Neural crest cell (in vitro differentiated cells): ENCODE results near the gene CALML5. TPM values are rescaled to one million over a fixed set of nuclear protein-coding genes. Genes with fewer than 3 reads are reported as not detected.
A peak's percentile ranks its signal among the peaks of the same experiment; 100 is the strongest.

Experiments
- DNase-seq: peaks from one replicate; pipeline ENCODE4 v3.0.0; 2021; ENCODE audit warnings: low read depth, mixed read lengths, low spot score
- H3K27ac Mint-ChIP-seq: one replicate; pipeline ENCODE4 v1.8.0; 2021; ENCODE audit warnings: mild to moderate bottlenecking, mixed read lengths; ENCODE audit not compliant: unreplicated experiment
- H3K27me3 Mint-ChIP-seq: 2 replicates; pipeline ENCODE4 v1.8.0; 2021; ENCODE audit warnings: low read depth, mild to moderate bottlenecking, mixed read lengths
- H3K36me3 Mint-ChIP-seq: 2 replicates; pipeline ENCODE4 v1.8.0; 2021; ENCODE audit warnings: low read depth, mild to moderate bottlenecking, mixed read lengths
- H3K4me1 Mint-ChIP-seq: 2 replicates; pipeline ENCODE4 v1.8.0; 2021; ENCODE audit warnings: mixed read lengths
- H3K4me3 Mint-ChIP-seq: one replicate; pipeline ENCODE4 v1.8.0; 2021; ENCODE audit warnings: mild to moderate bottlenecking, mixed read lengths
- H3K9me3 Mint-ChIP-seq: 2 replicates; pipeline ENCODE4 v1.8.0; 2021; ENCODE audit warnings: mixed read lengths
- total RNA-seq: library from RNA; stranded (reverse); gene quantifications from 2 replicates; pipeline ENCODE4 v1.2.1, GENCODE V29; 2021
- TF ChIP-seq, protein P1 (sequence below): fragments of 200-600 bp; sonication (generic); conservative IDR thresholded peaks from 2 replicates; pipeline ENCODE4 v1.5.0; 2021; ENCODE audit warnings: antibody characterized with exemption, mild to moderate bottlenecking

The CALML5 gene
- total RNA-seq, 1 donor from 2014 or later, result not detected

DNA sequence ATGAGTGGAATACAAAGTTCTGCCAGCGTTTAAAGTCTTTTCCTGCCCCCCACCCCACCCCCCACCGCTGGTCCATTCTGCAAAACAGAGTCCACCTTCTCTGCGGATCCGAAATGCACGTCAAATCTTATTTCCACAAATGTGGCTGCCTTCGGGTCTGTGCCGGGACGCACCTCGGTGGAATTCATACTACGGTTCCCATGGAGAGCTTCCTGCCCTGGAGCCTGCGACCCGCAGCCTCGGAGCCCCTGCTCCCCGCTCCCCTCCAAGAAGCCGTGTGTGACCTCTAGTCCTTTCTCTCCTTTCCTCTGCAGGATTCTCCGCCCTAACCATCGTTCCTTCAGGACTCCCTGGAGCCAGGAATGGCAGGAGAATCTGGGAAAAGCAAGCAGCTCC lies 12.5 kb upstream of the CALML5 start:
- no peaks in the 10 kb centered on the region for H3K36me3 Mint-ChIP-seq
- peaks cover 3% of the 10 kb centered on the region for H3K9me3 Mint-ChIP-seq
- no peak for DNase-seq
- H3K27ac Mint-ChIP-seq, result peak overlapping the region; percentile 5
- H3K4me1 Mint-ChIP-seq, result peaks cover 16% of the 10 kb centered on the region
- H3K27me3 Mint-ChIP-seq, result no peaks in the 10 kb centered on the region
- TF ChIP-seq, protein P1, sequence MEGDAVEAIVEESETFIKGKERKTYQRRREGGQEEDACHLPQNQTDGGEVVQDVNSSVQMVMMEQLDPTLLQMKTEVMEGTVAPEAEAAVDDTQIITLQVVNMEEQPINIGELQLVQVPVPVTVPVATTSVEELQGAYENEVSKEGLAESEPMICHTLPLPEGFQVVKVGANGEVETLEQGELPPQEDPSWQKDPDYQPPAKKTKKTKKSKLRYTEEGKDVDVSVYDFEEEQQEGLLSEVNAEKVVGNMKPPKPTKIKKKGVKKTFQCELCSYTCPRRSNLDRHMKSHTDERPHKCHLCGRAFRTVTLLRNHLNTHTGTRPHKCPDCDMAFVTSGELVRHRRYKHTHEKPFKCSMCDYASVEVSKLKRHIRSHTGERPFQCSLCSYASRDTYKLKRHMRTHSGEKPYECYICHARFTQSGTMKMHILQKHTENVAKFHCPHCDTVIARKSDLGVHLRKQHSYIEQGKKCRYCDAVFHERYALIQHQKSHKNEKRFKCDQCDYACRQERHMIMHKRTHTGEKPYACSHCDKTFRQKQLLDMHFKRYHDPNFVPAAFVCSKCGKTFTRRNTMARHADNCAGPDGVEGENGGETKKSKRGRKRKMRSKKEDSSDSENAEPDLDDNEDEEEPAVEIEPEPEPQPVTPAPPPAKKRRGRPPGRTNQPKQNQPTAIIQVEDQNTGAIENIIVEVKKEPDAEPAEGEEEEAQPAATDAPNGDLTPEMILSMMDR, result no peak
- no peak overlapping the region for H3K4me3 Mint-ChIP-seq

DNA sequence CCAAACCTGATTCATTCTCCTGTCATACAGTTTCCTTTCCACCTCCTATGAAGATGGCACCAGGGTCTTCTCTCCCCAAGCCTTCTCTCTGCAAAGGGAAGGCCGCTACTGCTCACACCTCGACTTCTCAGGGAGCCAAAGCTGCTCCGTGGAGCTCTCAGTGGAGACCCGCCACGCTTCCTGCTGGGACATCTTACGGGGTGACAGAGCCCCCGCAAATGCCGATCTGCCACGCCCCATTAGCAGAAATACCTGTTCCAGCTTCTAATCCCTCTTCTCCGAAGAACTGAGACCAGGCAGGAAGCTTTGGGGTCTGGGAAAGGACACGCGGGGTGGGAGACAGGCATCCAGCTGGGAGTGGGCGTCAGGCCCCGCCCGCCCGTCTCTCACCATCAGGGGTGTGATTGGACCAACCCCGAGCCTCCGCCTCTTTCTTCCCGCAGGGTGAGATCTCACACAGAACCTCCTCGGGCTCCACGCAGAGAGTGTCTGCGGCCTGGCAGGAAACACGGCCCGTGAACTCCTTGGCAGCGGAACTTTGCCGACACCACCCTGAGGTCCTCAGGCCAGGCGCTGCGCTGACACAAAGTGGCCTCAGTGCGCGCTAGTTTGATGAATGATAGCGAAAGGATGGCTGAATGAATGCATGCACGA lies 12.0 kb upstream of the CALML5 start:
- peaks cover 16% of the 10 kb centered on the region for H3K4me1 Mint-ChIP-seq
- TF ChIP-seq, protein P1, result no peak
- peaks cover under 1% of the 10 kb centered on the region for H3K9me3 Mint-ChIP-seq
- H3K4me3 Mint-ChIP-seq, result no peak overlapping the region
- no peaks in the 10 kb centered on the region for H3K27me3 Mint-ChIP-seq
- no peak for DNase-seq
- H3K36me3 Mint-ChIP-seq, result no peaks in the 10 kb centered on the region
- no peak overlapping the region for H3K27ac Mint-ChIP-seq

DNA sequence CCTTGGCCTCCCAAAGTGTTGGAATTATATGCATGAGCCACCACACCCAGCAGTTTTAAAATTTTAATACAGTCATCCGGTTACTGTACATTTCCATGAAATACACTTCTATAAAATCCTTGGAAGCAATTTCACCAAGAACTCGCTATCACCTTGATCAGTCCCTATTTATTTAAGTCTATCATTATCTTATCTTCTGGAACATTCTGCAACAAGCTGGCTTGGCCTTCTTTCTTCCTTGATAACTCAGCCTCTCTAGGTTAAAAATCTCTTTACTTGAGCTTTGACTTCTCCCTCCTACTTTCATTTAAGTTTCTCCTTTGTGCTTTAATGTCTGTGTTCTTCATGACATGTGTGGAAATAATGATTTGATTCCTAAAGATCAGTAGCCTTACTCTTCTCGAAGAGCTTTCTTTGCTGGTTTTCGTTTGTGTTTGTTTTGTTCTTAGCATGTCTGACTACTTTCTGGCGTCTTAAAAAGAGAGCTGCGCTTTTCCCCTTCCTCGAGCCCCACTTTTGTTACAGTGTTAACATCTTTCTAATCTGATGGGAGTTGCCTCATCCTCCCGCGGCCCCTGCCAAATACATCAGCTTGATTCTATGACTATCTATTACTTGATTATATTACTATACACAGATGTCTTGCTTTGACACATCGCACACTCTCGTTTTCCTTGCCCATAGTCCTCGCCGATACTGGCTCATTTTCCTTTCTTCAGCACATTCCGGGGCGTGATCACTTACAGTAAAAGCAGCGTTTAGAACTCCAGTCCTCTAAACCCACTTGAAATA lies 11.1 kb upstream of the CALML5 start:
- H3K36me3 Mint-ChIP-seq, result no peaks in the 10 kb centered on the region
- TF ChIP-seq, protein P1, result no peak
- no peaks in the 10 kb centered on the region for H3K9me3 Mint-ChIP-seq
- H3K27ac Mint-ChIP-seq, result no peak overlapping the region
- H3K4me1 Mint-ChIP-seq, result peaks cover 16% of the 10 kb centered on the region
- no peak overlapping the region for H3K4me3 Mint-ChIP-seq
- DNase-seq, result no peak
- H3K27me3 Mint-ChIP-seq, result no peaks in the 10 kb centered on the region

DNA sequence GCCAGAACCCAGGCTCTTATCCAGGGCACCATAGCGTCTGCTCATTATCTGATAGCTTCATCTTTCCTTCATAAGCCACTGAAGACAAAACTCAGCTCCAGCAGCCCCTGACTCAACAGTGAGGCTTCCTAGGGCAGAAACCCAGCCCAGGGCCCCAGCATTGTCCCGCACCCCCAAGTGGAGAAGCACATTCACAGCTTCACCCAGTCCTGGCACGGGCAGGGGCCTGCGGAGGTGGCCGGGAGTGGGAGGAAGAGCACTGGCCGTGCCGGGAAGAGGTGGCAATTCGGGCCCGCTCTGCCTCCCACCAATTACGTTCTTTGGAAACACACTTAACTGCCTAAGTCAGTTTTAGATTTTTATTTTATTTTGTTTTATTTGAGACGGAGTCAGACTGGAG lies 10.3 kb upstream of the CALML5 start:
- no peak for DNase-seq
- Mint-ChIP-seq H3K4me1 (peaks cover 16% of the 10 kb centered on the region), H3K27me3 (no peaks in the 10 kb centered on the region), H3K27ac (no peak overlapping the region), H3K9me3 (no peaks in the 10 kb centered on the region), H3K4me3 (no peak overlapping the region), H3K36me3 (no peaks in the 10 kb centered on the region)
- TF ChIP-seq, protein P1, result no peak

DNA sequence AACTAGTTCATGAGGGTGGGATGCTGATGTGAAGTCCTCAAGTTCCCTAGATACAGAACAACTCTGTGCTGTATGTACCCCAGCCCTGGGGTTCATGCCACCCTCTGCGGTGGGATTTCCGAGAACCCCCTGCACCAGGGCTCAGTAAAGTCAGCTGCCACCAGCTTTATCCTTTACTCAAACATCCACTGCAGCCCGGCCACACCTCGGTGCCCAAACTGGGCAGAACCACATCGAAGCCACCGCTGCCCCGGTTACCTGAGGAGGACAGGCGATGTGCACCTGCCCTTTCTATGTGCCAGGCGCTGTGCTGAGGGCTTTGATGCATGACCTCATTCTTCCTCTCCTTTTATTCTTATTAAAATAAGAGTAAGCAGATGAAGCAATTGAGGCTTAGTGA lies 9.9 kb upstream of the CALML5 start:
- TF ChIP-seq, protein P1, result no peak
- Mint-ChIP-seq H3K36me3 (no peaks in the 10 kb centered on the region), H3K27me3 (no peaks in the 10 kb centered on the region), H3K4me3 (no peak overlapping the region), H3K9me3 (no peaks in the 10 kb centered on the region), H3K4me1 (peaks cover 16% of the 10 kb centered on the region), H3K27ac (no peak overlapping the region)
- no peak for DNase-seq
